HG03575 (cell line): ENCODE measurements around the gene CDH23.

Experiments used
- ATAC-seq: cut with Tn5 transposase; IDR thresholded peaks from one replicate; pipeline ENCODE4 v1.9.1; 2021; ENCODE audit not compliant: unreplicated experiment, insufficient number of reproducible peaks, low FRiP score; ENCODE audit errors: extremely low read depth

Gene CDH23

GRCh38 chr10:71472912-71473311 lies 76.2 kb downstream of the CDH23 start:
- no peak for ATAC-seq

GRCh38 chr10:71473671-71474599 lies 77.2 kb downstream of the CDH23 start:
- no peak for ATAC-seq

GRCh38 chr10:71474702-71475242 lies 78.1 kb downstream of the CDH23 start:
- ATAC-seq = no peak

- no peak for ATAC-seq
Observed at GRCh38 chr10:71475243-71475871, 78.6 kb downstream of the CDH23 start.

GRCh38 chr10:71476228-71477011 lies 79.7 kb downstream of the CDH23 start:
- ATAC-seq = no peak

GRCh38 chr10:71478173-71478572 lies 81.5 kb downstream of the CDH23 start:
- no peak for ATAC-seq

GRCh38 chr10:71478813-71479365 lies 82.2 kb downstream of the CDH23 start:
- ATAC-seq = no peak

- ATAC-seq = no peak
Observed at GRCh38 chr10:71479831-71480230, 83.1 kb downstream of the CDH23 start.

- no peak for ATAC-seq
Observed at GRCh38 chr10:71480662-71481061, 83.9 kb downstream of the CDH23 start.

GRCh38 chr10:71481746-71482410 lies 85.2 kb downstream of the CDH23 start:
- ATAC-seq = no peak

GRCh38 chr10:71482620-71483019 lies 85.9 kb downstream of the CDH23 start:
- no peak for ATAC-seq

GRCh38 chr10:71483135-71483534 lies 86.4 kb downstream of the CDH23 start:
- ATAC-seq = no peak

GRCh38 chr10:71483885-71484751 lies 87.4 kb downstream of the CDH23 start:
- no peak for ATAC-seq

- no peak for ATAC-seq
Observed at GRCh38 chr10:71486484-71487114, 89.9 kb downstream of the CDH23 start.

- no peak for ATAC-seq
Observed at GRCh38 chr10:71487726-71488125, 91.0 kb downstream of the CDH23 start.

GRCh38 chr10:71489077-71489476 lies 92.4 kb downstream of the CDH23 start:
- ATAC-seq = no peak

- no peak for ATAC-seq
Observed at GRCh38 chr10:71492872-71493271, 96.2 kb downstream of the CDH23 start.
